Rectal smooth muscle tissue (tissue), 1 donor: Measurements from ENCODE around the gene AP1S3.
"Not testable (repeated sequence)": the region's sequence is repeated elsewhere in the genome, so short reads cannot be mapped to it uniquely, and the experiment has no call there.

ENCODE experiments used
- H3K27ac ChIP-seq: one replicate; pipeline ENCODE4 v1.7.0; 2013; ENCODE audit warnings: low read depth, low read length, inconsistent platforms
- H3K27me3 ChIP-seq: one replicate; pipeline ENCODE4 v1.7.0; 2013; ENCODE audit warnings: low read length; ENCODE audit not compliant: control insufficient read depth, insufficient read depth
- H3K36me3 ChIP-seq: one replicate; pipeline ENCODE4 v1.7.0; 2013; ENCODE audit warnings: low read length; ENCODE audit not compliant: control insufficient read depth, insufficient read depth
- H3K4me1 ChIP-seq: one replicate; pipeline ENCODE4 v1.7.0; 2013; ENCODE audit warnings: low read length; ENCODE audit not compliant: control insufficient read depth, insufficient read depth
- H3K4me3 ChIP-seq: one replicate; pipeline ENCODE4 v1.7.0; 2013; ENCODE audit warnings: low read length
- H3K9ac ChIP-seq: one replicate; pipeline ENCODE4 v1.7.0; 2013; ENCODE audit warnings: low read length

Gene AP1S3

DNA sequence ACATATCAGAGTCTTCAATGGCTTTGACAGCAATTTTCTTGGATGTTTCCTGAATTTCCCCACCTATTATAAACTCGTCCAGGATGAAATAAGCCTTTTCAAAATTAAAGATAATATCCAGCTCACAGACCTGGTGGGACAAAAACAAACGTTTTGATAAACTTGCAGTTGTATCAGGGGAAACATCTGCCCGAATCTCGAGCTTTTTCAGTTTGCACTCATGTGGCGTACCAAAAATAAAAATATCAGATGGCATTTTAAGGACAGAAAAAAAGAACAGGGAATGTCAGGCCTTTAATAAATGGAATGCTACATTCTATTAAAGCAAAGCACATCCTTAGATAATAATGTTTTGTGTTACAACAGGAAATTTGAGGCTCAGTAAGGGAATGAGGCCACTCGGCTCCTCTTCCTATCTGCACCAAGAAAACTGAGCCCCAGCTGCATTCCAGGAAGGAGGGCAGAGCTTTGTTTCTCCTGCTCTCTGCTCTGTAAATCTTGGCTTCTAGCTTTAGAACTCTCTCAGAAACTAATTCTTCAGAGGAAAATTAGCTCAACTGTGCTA, 72.1 kb downstream of the AP1S3 start:
- H3K9ac ChIP-seq: no peak overlapping the region
- no peaks in the 10 kb centered on the region for H3K4me1 ChIP-seq
- H3K36me3 ChIP-seq: no peaks in the 10 kb centered on the region
- no peak overlapping the region for H3K4me3 ChIP-seq
- H3K27ac ChIP-seq: no peak overlapping the region
- H3K27me3 ChIP-seq: no peaks in the 10 kb centered on the region

DNA sequence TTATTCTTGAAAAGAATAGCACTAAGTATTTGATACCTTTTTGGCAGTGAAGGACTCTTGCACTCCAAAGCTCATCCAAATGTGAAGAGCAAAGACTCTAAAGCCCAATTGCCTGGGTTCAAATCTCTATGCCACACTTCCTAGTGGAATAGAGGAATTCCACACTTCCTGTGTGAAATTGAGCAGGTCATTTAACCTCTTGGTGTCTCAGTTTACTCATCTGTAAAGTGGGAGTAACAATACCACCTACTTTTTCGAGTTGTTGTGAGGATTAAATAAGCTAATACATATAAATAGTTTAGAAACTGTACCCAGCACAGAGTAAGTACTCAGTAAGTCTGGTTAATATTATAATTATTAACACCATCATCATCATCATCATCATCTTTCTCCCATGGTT, 72.6 kb downstream of the AP1S3 start:
- no peak overlapping the region for H3K4me3 ChIP-seq
- no peaks in the 10 kb centered on the region for H3K36me3 ChIP-seq
- no peak overlapping the region for H3K27ac ChIP-seq

GRCh38 chr2:223762853-223763252, 74.5 kb downstream of the AP1S3 start:
- H3K27ac ChIP-seq: no peak overlapping the region
- H3K9ac ChIP-seq: no peak overlapping the region

More for the DNA sequence above, 72.6 kb downstream of the AP1S3 start:
- no peaks in the 10 kb centered on the region for H3K27me3 ChIP-seq
- H3K4me1 ChIP-seq: no peaks in the 10 kb centered on the region
- H3K9ac ChIP-seq: no peak overlapping the region

GRCh38 chr2:223761746-223762145, 75.6 kb downstream of the AP1S3 start:
- not testable (repeated sequence) for H3K36me3 ChIP-seq, H3K4me1 ChIP-seq, H3K9ac ChIP-seq, H3K4me3 ChIP-seq, H3K27me3 ChIP-seq, H3K27ac ChIP-seq

More at GRCh38 chr2:223762853-223763252, 74.5 kb downstream of the AP1S3 start:
- no peaks in the 10 kb centered on the region for H3K27me3 ChIP-seq
- no peak overlapping the region for H3K4me3 ChIP-seq
- no peaks in the 10 kb centered on the region for H3K4me1 ChIP-seq
- no peaks in the 10 kb centered on the region for H3K36me3 ChIP-seq

- H3K27ac ChIP-seq: no peak overlapping the region
- no peak overlapping the region for H3K4me3 ChIP-seq
- H3K36me3 ChIP-seq: no peaks in the 10 kb centered on the region
- H3K4me1 ChIP-seq: no peaks in the 10 kb centered on the region
- H3K9ac ChIP-seq: no peak overlapping the region
- H3K27me3 ChIP-seq: no peaks in the 10 kb centered on the region
Observed at GRCh38 chr2:223760838-223761502, 76.4 kb downstream of the AP1S3 start.

DNA sequence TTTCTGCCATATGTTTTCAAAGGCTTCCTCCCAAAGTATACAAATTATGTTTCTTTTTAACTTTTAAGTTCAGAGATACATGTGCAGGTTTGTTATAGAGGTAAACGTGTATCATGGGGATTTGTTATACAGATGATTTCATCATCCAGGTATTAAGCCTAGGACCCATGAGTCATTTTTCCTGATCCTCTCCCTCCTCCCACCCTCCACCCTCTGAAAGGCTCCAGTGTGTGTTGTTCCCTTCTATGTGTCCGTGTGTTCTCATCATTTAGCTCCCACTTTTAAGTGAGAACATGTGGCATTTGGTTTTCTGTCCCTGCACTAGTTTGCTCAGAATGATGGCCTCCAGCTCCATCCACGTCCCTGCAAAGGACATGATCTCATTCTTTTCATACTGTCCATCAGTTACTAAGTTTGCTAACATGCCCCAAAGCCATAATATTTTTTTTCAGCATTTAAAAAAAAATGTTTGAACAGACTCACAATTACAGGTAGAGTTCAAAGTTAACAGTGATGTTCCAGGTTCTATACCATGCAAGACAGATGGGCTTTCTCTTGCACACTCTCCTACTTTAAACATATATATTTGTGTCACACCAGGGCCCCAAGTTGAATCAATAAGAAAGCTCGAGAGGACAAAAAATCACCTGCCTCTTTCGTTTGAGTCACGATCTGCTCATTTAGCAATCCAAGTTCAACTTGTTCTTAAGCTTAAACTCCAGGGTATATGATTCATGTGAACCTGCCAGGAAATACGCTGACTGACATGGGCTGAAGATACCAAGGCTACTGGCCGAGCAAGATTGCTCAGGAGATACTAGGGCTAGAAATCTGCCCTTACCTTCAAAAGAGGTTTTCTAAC, 77.6 kb downstream of the AP1S3 start:
- Histone ChIP-seq H3K27me3 (no peaks in the 10 kb centered on the region), H3K4me3 (no peak overlapping the region), H3K36me3 (no peaks in the 10 kb centered on the region), H3K4me1 (no peaks in the 10 kb centered on the region), H3K27ac (no peak overlapping the region), H3K9ac (no peak overlapping the region)

GRCh38 chr2:223758131-223758840, 79.1 kb downstream of the AP1S3 start:
- H3K27me3 ChIP-seq: no peaks in the 10 kb centered on the region
- H3K4me3 ChIP-seq: no peak overlapping the region
- no peaks in the 10 kb centered on the region for H3K36me3 ChIP-seq
- no peak overlapping the region for H3K27ac ChIP-seq
- no peak overlapping the region for H3K9ac ChIP-seq
- H3K4me1 ChIP-seq: no peaks in the 10 kb centered on the region

GRCh38 chr2:223753940-223754339, 83.4 kb downstream of the AP1S3 start:
- Histone ChIP-seq H3K36me3 (no peaks in the 10 kb centered on the region), H3K27me3 (no peaks in the 10 kb centered on the region), H3K4me3 (no peak overlapping the region), H3K9ac (no peak overlapping the region), H3K4me1 (no peaks in the 10 kb centered on the region), H3K27ac (no peak overlapping the region)

DNA sequence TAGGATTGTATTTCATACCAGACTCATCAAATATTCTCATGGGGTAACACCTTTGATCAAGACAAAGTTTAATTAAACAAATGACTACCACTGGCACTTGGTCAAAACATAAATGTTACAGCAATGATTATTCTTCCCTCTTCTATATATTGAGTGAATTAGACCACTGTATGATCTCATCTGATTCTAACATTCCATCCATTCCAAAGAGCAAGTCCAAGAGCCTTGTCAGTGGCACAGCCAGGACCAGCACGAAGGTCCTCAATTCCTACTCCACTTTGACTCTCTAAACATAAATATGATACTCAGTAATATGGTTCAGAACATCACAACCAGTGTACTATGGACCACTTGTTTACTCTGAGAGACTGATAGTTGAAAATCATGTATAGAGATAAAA, 86.4 kb downstream of the AP1S3 start:
- Histone ChIP-seq H3K9ac (no peak overlapping the region), H3K4me3 (no peak overlapping the region), H3K4me1 (no peaks in the 10 kb centered on the region), H3K27ac (no peak overlapping the region), H3K27me3 (no peaks in the 10 kb centered on the region), H3K36me3 (no peaks in the 10 kb centered on the region)

GRCh38 chr2:223747392-223748042, 89.9 kb downstream of the AP1S3 start:
- Histone ChIP-seq H3K27ac (no peak overlapping the region), H3K4me3 (no peak overlapping the region), H3K27me3 (no peaks in the 10 kb centered on the region), H3K36me3 (no peaks in the 10 kb centered on the region), H3K4me1 (no peaks in the 10 kb centered on the region), H3K9ac (no peak overlapping the region)

- Histone ChIP-seq H3K36me3 (no peaks in the 10 kb centered on the region), H3K4me3 (no peak overlapping the region), H3K4me1 (no peaks in the 10 kb centered on the region), H3K27me3 (no peaks in the 10 kb centered on the region), H3K9ac (no peak overlapping the region), H3K27ac (no peak overlapping the region)
Observed at GRCh38 chr2:223746611-223747010, 90.8 kb downstream of the AP1S3 start.

- Histone ChIP-seq H3K9ac (no peak overlapping the region), H3K36me3 (no peaks in the 10 kb centered on the region), H3K27me3 (no peaks in the 10 kb centered on the region), H3K4me3 (no peak overlapping the region), H3K27ac (no peak overlapping the region), H3K4me1 (no peaks in the 10 kb centered on the region)
Observed at GRCh38 chr2:223744580-223744979, 92.8 kb downstream of the AP1S3 start.
